ENCODE results near the gene SCYGR6.

SCYGR6 gene

GRCh38 chr2:227717687-227718567 is 6.6 kb downstream of the SCYGR6 start, which contains the start of gene SLC19A3:
Gene SLC19A3 (minus strand): TSS chr2:227718028. CDS start chr2:227702318, 15,710 bp downstream.
- Histone ChIP-seq H3K36me3 (ENCODE audit: insufficient read depth) (no peaks in the 10 kb centered on the region), H3K27me3 (ENCODE audit: insufficient read depth, low read depth) (no peaks in the 10 kb centered on the region), H3K4me2 (no peak within 1 kb of the TSS), H3K79me2 (ENCODE audit: insufficient read depth, low read depth) (no peaks in the 10 kb centered on the region), H3K4me1 (ENCODE audit: low read depth, poor library complexity, severe bottlenecking) (no peaks in the 10 kb centered on the region), H3K4me3 (IDR thresholded peaks at IDR 0.05; ENCODE audit: insufficient read depth, low read depth, low read length) (no peak within 1 kb of the TSS), H4K20me1 (ENCODE audit: insufficient read depth) (no peaks in the 10 kb centered on the region), H2AFZ (ENCODE audit: low read depth) (no peak within 1 kb of the TSS), H3K9ac (no peak within 1 kb of the TSS), H3K27ac (no peak within 1 kb of the TSS)
- TF ChIP-seq CTCF (conservative IDR thresholded peaks at IDR 0.05; ENCODE audit: low read depth, low read length) = no peak

GRCh38 chr2:227716501-227716900 is 8.1 kb downstream of the SCYGR6 start:
- no peak overlapping the region for H3K27ac ChIP-seq
- no peaks in the 10 kb centered on the region for H3K36me3 ChIP-seq (ENCODE audit: insufficient read depth)
- H2AFZ ChIP-seq (ENCODE audit: low read depth) = no peak overlapping the region
- no peaks in the 10 kb centered on the region for H3K79me2 ChIP-seq (ENCODE audit: insufficient read depth, low read depth)
- H3K4me1 ChIP-seq (ENCODE audit: low read depth, poor library complexity, severe bottlenecking) = no peaks in the 10 kb centered on the region
- H3K4me2 ChIP-seq = no peak overlapping the region
- no peak overlapping the region for H3K4me3 ChIP-seq (IDR thresholded peaks at IDR 0.05; ENCODE audit: insufficient read depth, low read depth, low read length)
- H4K20me1 ChIP-seq (ENCODE audit: insufficient read depth) = no peaks in the 10 kb centered on the region
- TF ChIP-seq CTCF (conservative IDR thresholded peaks at IDR 0.05; ENCODE audit: low read depth, low read length) = no peak
- no peaks in the 10 kb centered on the region for H3K27me3 ChIP-seq (ENCODE audit: insufficient read depth, low read depth)
- H3K9ac ChIP-seq = no peak overlapping the region

- H3K36me3 ChIP-seq (ENCODE audit: insufficient read depth) = no peaks in the 10 kb centered on the region
- H3K4me2 ChIP-seq = no peak overlapping the region
- no peak overlapping the region for H3K27ac ChIP-seq
- no peak overlapping the region for H2AFZ ChIP-seq (ENCODE audit: low read depth)
- H3K4me1 ChIP-seq (ENCODE audit: low read depth, poor library complexity, severe bottlenecking) = no peaks in the 10 kb centered on the region
- TF ChIP-seq CTCF (conservative IDR thresholded peaks at IDR 0.05; ENCODE audit: low read depth, low read length) = no peak
- no peaks in the 10 kb centered on the region for H4K20me1 ChIP-seq (ENCODE audit: insufficient read depth)
- no peak overlapping the region for H3K9ac ChIP-seq
- H3K27me3 ChIP-seq (ENCODE audit: insufficient read depth, low read depth) = no peaks in the 10 kb centered on the region
- no peak overlapping the region for H3K4me3 ChIP-seq (IDR thresholded peaks at IDR 0.05; ENCODE audit: insufficient read depth, low read depth, low read length)
- no peaks in the 10 kb centered on the region for H3K79me2 ChIP-seq (ENCODE audit: insufficient read depth, low read depth)
These were observed 11.3 kb downstream of the SCYGR6 start for GRCh38 chr2:227713291-227713690.

- Histone ChIP-seq H3K27ac (no peak overlapping the region), H3K36me3 (ENCODE audit: insufficient read depth) (no peaks in the 10 kb centered on the region), H3K4me1 (ENCODE audit: low read depth, poor library complexity, severe bottlenecking) (no peaks in the 10 kb centered on the region), H3K9ac (no peak overlapping the region), H3K27me3 (ENCODE audit: insufficient read depth, low read depth) (no peaks in the 10 kb centered on the region), H3K4me3 (IDR thresholded peaks at IDR 0.05; ENCODE audit: insufficient read depth, low read depth, low read length) (no peak overlapping the region), H2AFZ (ENCODE audit: low read depth) (no peak overlapping the region), H3K4me2 (no peak overlapping the region), H4K20me1 (ENCODE audit: insufficient read depth) (no peaks in the 10 kb centered on the region), H3K79me2 (ENCODE audit: insufficient read depth, low read depth) (no peaks in the 10 kb centered on the region)
- TF ChIP-seq CTCF (conservative IDR thresholded peaks at IDR 0.05; ENCODE audit: low read depth, low read length) = no peak
These were observed 13.6 kb downstream of the SCYGR6 start for GRCh38 chr2:227710986-227711385.
